ENCODE results near the gene GALNT17. TPM values are rescaled to one million over a fixed set of nuclear protein-coding genes. Genes with fewer than 3 reads are reported as not detected.

GALNT17 gene
- polyA plus RNA-seq, 2 of the 4 experiments (the other 2 are of a cell fraction) = not detected

GRCh38 chr7:71229699-71230098 lies 97.8 kb downstream of the GALNT17 start:
- FAIRE-seq (no peak), DNase-seq (ENCODE audit: low read depth in 1 of 2, low spot score in 1 of 2) (no peak), ATAC-seq (no peak)
- 3% methylated on average over 6 of the region's 6 CpGs for WGBS (ENCODE audit: missing lambda C conversion rate)
- Histone ChIP-seq H3K4me1 (no peaks in the 10 kb centered on the region), H3K9me3 (peaks cover 3% of the 10 kb centered on the region; the same call in 1 of the 3 replicates), H3K27ac (no peak overlapping the region), H3K4me2 (no peak overlapping the region), H3K4me3 (no peak overlapping the region)
- ChIA-PET POLR2A (no interaction called here), CTCF (no interaction called here)
- TF ChIP-seq GATA3 (IDR thresholded peaks at IDR 0.05; ENCODE audit: borderline replicate concordance) (no peak), TP53 (CRISPR knock-in tag; IDR thresholded peaks at IDR 0.05) (no peak), JUN (IDR thresholded peaks at IDR 0.05) (no peak), TFCP2L1 (CRISPR knock-in tag; IDR thresholded peaks at IDR 0.05) (no peak)
- TF ChIP-seq, protein P1, sequence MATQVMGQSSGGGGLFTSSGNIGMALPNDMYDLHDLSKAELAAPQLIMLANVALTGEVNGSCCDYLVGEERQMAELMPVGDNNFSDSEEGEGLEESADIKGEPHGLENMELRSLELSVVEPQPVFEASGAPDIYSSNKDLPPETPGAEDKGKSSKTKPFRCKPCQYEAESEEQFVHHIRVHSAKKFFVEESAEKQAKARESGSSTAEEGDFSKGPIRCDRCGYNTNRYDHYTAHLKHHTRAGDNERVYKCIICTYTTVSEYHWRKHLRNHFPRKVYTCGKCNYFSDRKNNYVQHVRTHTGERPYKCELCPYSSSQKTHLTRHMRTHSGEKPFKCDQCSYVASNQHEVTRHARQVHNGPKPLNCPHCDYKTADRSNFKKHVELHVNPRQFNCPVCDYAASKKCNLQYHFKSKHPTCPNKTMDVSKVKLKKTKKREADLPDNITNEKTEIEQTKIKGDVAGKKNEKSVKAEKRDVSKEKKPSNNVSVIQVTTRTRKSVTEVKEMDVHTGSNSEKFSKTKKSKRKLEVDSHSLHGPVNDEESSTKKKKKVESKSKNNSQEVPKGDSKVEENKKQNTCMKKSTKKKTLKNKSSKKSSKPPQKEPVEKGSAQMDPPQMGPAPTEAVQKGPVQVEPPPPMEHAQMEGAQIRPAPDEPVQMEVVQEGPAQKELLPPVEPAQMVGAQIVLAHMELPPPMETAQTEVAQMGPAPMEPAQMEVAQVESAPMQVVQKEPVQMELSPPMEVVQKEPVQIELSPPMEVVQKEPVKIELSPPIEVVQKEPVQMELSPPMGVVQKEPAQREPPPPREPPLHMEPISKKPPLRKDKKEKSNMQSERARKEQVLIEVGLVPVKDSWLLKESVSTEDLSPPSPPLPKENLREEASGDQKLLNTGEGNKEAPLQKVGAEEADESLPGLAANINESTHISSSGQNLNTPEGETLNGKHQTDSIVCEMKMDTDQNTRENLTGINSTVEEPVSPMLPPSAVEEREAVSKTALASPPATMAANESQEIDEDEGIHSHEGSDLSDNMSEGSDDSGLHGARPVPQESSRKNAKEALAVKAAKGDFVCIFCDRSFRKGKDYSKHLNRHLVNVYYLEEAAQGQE (IDR thresholded peaks at IDR 0.05) = no peak

GRCh38 chr7:71235253-71235652 lies 103.3 kb downstream of the GALNT17 start:
- no peak overlapping the region for H3K27ac ChIP-seq
- H3K4me3 ChIP-seq = no peak overlapping the region
- ChIA-PET POLR2A (no interaction called here), CTCF (no interaction called here)
- 32% methylated on average over 10 of the region's 10 CpGs for WGBS (ENCODE audit: missing lambda C conversion rate)
- no peak overlapping the region for H3K4me2 ChIP-seq
- no peaks in the 10 kb centered on the region for H3K4me1 ChIP-seq
- TF ChIP-seq PBX3 (IDR thresholded peaks at IDR 0.05) (no peak), EHF (CRISPR knock-in tag; IDR thresholded peaks at IDR 0.05) (no peak), RAD21 (conservative IDR thresholded peaks at IDR 0.05 in 1 of 2, IDR thresholded peaks at IDR 0.05 in 1 of 2) (no peak), E2F6 (IDR thresholded peaks at IDR 0.05; ENCODE audit: borderline replicate concordance, low read depth) (no peak), BHLHE40 (IDR thresholded peaks at IDR 0.05; ENCODE audit: low read depth, low read length) (no peak), PHF8 (IDR thresholded peaks at IDR 0.05; ENCODE audit: borderline replicate concordance, low read depth) (no peak), ZC3H11A (IDR thresholded peaks at IDR 0.05) (no peak), BCL3 (IDR thresholded peaks at IDR 0.05) (no peak), KDM1A (IDR thresholded peaks at IDR 0.05; ENCODE audit: low read depth) (no peak), CEBPB (IDR thresholded peaks at IDR 0.05) (no peak), ZNF302 (CRISPR knock-in tag; IDR thresholded peaks at IDR 0.05) (no peak), JUNB (IDR thresholded peaks at IDR 0.05) (no peak), CHD2 (IDR thresholded peaks at IDR 0.05; ENCODE audit: low read length, partially characterized antibody) (no peak)
- TF ChIP-seq, protein P1 (IDR thresholded peaks at IDR 0.05) = no peak
- no peak for DNase-seq (ENCODE audit: low read depth in 1 of 2, low spot score in 1 of 2)
- ATAC-seq = no peak
- no peaks in the 10 kb centered on the region for H3K9me3 ChIP-seq
- FAIRE-seq = no peak
